HEK293T (cell line): Measurements from ENCODE around the gene TGFBR3L.

Experiments
- CTCF ChIA-PET: fragments of 350-600 bp; formaldehyde crosslinking; extraction: SDS; loops from one replicate; lab custom pipeline; 2021; ENCODE audit warnings: antibody characterized with exemption, inconsistent platforms; lab: Yijun Ruan, JAX
- POLR2A ChIA-PET: fragments of 350-600 bp; formaldehyde crosslinking; extraction: SDS; loops from one replicate; lab custom pipeline; 2020; ENCODE audit warnings: antibody characterized with exemption, inconsistent platforms; lab: Yijun Ruan, JAX
- DNase-seq: peaks from one replicate; pipeline ENCODE4 v3.0.0; 2012; ENCODE audit warnings: mixed read lengths; ENCODE audit errors: extremely low spot score
- ARNT ChIP-seq: fragments of 450-650 bp; IDR thresholded peaks from 2 replicates; pipeline ENCODE4 v1.6.1; 2017; ENCODE audit warnings: mild to moderate bottlenecking
- BHLHE40 ChIP-seq: fragments of 450-650 bp; IDR thresholded peaks from 2 replicates; pipeline ENCODE4 v1.6.1; 2016; ENCODE audit warnings: mild to moderate bottlenecking, moderate library complexity, borderline replicate concordance
- CTBP1 ChIP-seq: fragments of 450-650 bp; IDR thresholded peaks from 2 replicates; pipeline ENCODE4 v1.6.1; 2016; ENCODE audit warnings: borderline replicate concordance
- ELF4 ChIP-seq: fragments of 450-650 bp; IDR thresholded peaks from 2 replicates; pipeline ENCODE4 v1.6.1; 2017; ENCODE audit warnings: antibody characterized with exemption
- FOXA1 ChIP-seq: fragments of 450-650 bp; IDR thresholded peaks from 2 replicates; pipeline ENCODE4 v1.6.1; 2016; ENCODE audit warnings: mild to moderate bottlenecking
- FOXK2 ChIP-seq: fragments of 450-650 bp; IDR thresholded peaks from 2 replicates; pipeline ENCODE4 v1.6.1; 2016; ENCODE audit warnings: mild to moderate bottlenecking
- FOXM1 ChIP-seq: fragments of 450-650 bp; IDR thresholded peaks from 2 replicates; pipeline ENCODE4 v1.6.1; 2017; ENCODE audit warnings: mild to moderate bottlenecking, borderline replicate concordance
- HDGF ChIP-seq: fragments of 450-650 bp; IDR thresholded peaks from 2 replicates; pipeline ENCODE4 v1.6.1; 2017; ENCODE audit warnings: antibody characterized with exemption, borderline replicate concordance
- L3MBTL2 ChIP-seq: fragments of 450-650 bp; conservative IDR thresholded peaks from 2 replicates; pipeline ENCODE4 v1.6.1; 2016; ENCODE audit warnings: mild to moderate bottlenecking
- LEF1 ChIP-seq: fragments of 450-650 bp; IDR thresholded peaks from 2 replicates; pipeline ENCODE4 v1.6.1; 2017; ENCODE audit warnings: mild to moderate bottlenecking, borderline replicate concordance
- NFRKB ChIP-seq: fragments of 450-650 bp; IDR thresholded peaks from 2 replicates; pipeline ENCODE4 v1.6.1; 2016; ENCODE audit warnings: mild to moderate bottlenecking, moderate library complexity
- PKNOX1 ChIP-seq: fragments of 450-650 bp; IDR thresholded peaks from 2 replicates; pipeline ENCODE4 v1.6.1; 2016
- SP1 ChIP-seq: fragments of 450-650 bp; IDR thresholded peaks from 2 replicates; pipeline ENCODE4 v1.6.1; 2017
- SUZ12 ChIP-seq: fragments of 450-650 bp; IDR thresholded peaks from 2 replicates; pipeline ENCODE4 v1.6.1; 2016; ENCODE audit warnings: mild to moderate bottlenecking
- TARDBP ChIP-seq: fragments of 450-650 bp; IDR thresholded peaks from 2 replicates; pipeline ENCODE4 v1.6.1; 2016
- ZNF384 ChIP-seq: fragments of 450-650 bp; IDR thresholded peaks from 2 replicates; pipeline ENCODE4 v1.6.1; 2016

Gene TGFBR3L

DNA sequence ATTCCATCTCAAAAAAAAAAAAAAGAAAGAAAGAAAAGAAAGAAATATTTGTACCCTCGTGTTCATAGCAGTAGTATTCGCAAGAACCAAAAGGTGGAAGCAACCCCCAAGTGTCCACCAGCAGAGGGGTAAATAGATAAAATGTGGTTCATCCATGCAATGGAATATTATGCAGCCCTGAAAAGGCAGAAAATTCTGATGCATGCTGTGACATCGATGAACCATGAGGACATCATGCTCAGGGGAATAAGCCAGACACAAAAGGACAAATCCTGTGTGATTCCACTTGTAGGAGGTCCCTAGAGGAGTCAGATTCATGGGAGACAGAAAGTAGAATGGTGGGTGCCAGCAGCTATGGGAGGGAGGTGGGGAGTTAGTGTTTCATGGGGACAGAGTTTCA is 32.7 kb upstream of the TGFBR3L start:
- POLR2A ChIA-PET, result interaction anchor here (1.2 kb wide), 1 partner anchor 62 kb away, joined by 3 read pairs; the partner anchor contains the start of gene TIMM44
- TF ChIP-seq TARDBP (no peak), FOXK2 (no peak), CTBP1 (no peak), SP1 (no peak), HDGF (no peak), LEF1 (no peak), ZNF384 (no peak), FOXM1 (no peak), SUZ12 (no peak), NFRKB (no peak), ARNT (no peak), BHLHE40 (no peak), ELF4 (no peak), PKNOX1 (no peak), FOXA1 (no peak)
- CTCF ChIA-PET, result interaction anchor here (2.5 kb wide), 1 partner anchor 12 kb away, joined by 10 read pairs; no protein-coding TSS in a partner anchor
- no peak for DNase-seq

GRCh38 chr19:7883105-7883504 is 31.5 kb upstream of the TGFBR3L start:
- ChIA-PET POLR2A (interaction anchor here (0.8 to 1.1 kb wide), 2 partner anchors 15 to 17 kb away, joined by 3 read pairs; no protein-coding TSS in a partner anchor), CTCF (interaction anchor here (0.7 to 2.5 kb wide), 2 partner anchors 14 to 26 kb away, joined by 3 to 10 read pairs; no protein-coding TSS in a partner anchor)
- TF ChIP-seq ZNF384 (no peak), CTBP1 (peak; percentile 13; the same call in 1 of the 2 replicates)
- no peak for DNase-seq

- CTCF ChIA-PET, result interaction anchor here (0.7 to 2.5 kb wide), 2 partner anchors 15 to 25 kb away, joined by 3 to 10 read pairs; no protein-coding TSS in a partner anchor
- no peak for TF ChIP-seq ARNT
- TF ChIP-seq PKNOX1, result no peak
- TF ChIP-seq BHLHE40, result no peak
- TF ChIP-seq CTBP1, result no peak
- no peak for TF ChIP-seq ELF4
- TF ChIP-seq SP1, result no peak
- TF ChIP-seq FOXK2, result no peak
- TF ChIP-seq LEF1, result no peak
- TF ChIP-seq HDGF, result no peak
- TF ChIP-seq ZNF384, result no peak
- TF ChIP-seq NFRKB, result no peak
- no peak for TF ChIP-seq SUZ12
- TF ChIP-seq TARDBP, result no peak
- no peak for TF ChIP-seq FOXA1
- no peak for TF ChIP-seq FOXM1
- no peak for TF ChIP-seq L3MBTL2
- DNase-seq, result no peak
- POLR2A ChIA-PET, result interaction anchor here (0.8 to 1.1 kb wide), 3 partner anchors 15 to 20 kb away, joined by 3 read pairs; partner anchors contain the start of gene MAP2K7
These were observed 30.6 kb upstream of the TGFBR3L start for GRCh38 chr19:7883796-7884570.

DNA sequence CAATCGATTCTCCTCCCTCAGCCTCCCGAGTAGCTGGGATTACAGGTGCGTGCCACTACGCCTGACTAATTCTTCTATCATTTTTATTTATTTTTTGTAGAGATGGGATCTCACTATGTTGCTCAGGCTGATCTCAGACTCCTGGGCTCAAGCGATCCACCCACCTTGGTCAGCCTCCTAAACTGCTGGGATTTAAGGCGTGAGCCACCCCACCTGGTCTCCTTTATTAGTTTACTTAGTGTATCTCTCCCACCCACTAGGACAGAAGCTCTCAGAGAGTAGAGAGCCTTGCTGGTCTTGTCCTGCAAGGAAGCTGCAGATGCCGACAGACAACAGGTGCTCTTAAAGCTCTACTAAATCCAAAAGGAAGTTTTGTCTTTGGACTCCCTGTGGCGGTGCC is 28.8 kb upstream of the TGFBR3L start:
- DNase-seq, result no peak
- ChIA-PET CTCF (no interaction called here), POLR2A (interaction anchor here (0.7 to 1.4 kb wide), 2 partner anchors 15 to 16 kb away, joined by 3 to 6 read pairs; no protein-coding TSS in a partner anchor)
- TF ChIP-seq FOXA1, result no peak
- TF ChIP-seq HDGF, result no peak
- no peak for TF ChIP-seq ZNF384
- no peak for TF ChIP-seq NFRKB
- no peak for TF ChIP-seq FOXM1
- no peak for TF ChIP-seq SUZ12
- no peak for TF ChIP-seq BHLHE40
- TF ChIP-seq TARDBP, result no peak

- no peak for DNase-seq
- no peak for TF ChIP-seq SUZ12
- TF ChIP-seq FOXM1, result no peak
- no peak for TF ChIP-seq ZNF384
- TF ChIP-seq FOXA1, result no peak
- no peak for TF ChIP-seq FOXK2
- TF ChIP-seq NFRKB, result no peak
- TF ChIP-seq HDGF, result no peak
- TF ChIP-seq LEF1, result no peak
- TF ChIP-seq CTBP1, result no peak
- TF ChIP-seq L3MBTL2, result no peak
- ChIA-PET POLR2A (interaction anchor here (0.6 to 2.7 kb wide), 10 partner anchors 11 to 57 kb away, joined by 3 to 14 read pairs (median 6); partner anchors contain the start of genes MAP2K7 and SNAPC2), CTCF (interaction anchor here (1.3 kb wide), 1 partner anchor 18 kb away, joined by 5 read pairs; no protein-coding TSS in a partner anchor)
These were observed 27.1 kb upstream of the TGFBR3L start for GRCh38 chr19:7887408-7888144.
